Right hindlimb (tissue), 1 donor: ENCODE results near the gene KRTAP17-1.

Experiments used
- DNase-seq: peaks from one replicate; pipeline ENCODE4 v3.0.0-alpha.2; 2018

The KRTAP17-1 gene

GRCh38 chr17:41332239-41332638 lies 16.7 kb upstream of the KRTAP17-1 start:
- DNase-seq, result no peak

DNA sequence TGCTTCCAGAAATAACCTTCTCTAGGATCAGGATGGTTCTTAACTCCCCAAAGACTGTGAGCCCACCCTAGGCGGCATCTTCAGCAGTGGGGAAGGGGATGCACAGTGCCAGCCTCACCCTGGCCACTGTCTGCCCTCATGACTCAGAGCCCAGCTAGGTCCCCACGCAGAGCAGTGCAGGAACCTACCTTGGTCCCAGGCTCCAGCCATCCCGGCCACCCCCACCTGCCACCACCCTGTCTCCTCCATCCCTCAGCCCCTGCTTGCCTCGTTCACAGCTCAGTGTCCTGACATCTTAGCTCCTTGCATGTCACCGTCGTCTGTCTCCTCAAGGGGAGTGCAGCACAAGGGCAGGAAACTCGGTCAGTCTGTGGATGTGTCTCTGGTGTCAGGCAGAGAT lies 16.1 kb upstream of the KRTAP17-1 start:
- no peak for DNase-seq

- DNase-seq, result peak; percentile 44
Observed at GRCh38 chr17:41329279-41329948, 13.9 kb upstream of the KRTAP17-1 start.

DNA sequence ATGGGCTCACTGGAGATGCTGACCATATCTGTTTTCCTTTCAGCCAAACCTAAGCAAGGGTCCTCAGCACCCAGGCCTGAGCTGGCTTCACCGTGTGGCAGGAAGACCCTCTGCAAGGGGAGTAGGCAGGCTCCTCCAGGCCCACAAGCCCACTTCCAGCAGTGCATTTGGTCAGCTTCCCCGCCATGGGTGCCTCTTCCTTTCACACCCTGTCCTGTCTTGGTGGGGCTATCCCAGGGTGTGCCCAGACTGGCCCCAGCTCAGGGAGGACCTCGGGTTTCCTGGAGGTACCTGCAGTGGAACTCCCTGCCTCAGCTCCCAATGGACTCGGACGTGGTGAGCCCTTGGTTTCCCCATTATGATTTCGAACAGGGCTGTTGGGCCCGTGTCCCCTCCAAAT lies 12.7 kb upstream of the KRTAP17-1 start:
- DNase-seq, result no peak

GRCh38 chr17:41327411-41328120 lies 12.1 kb upstream of the KRTAP17-1 start:
- no peak for DNase-seq

- no peak for DNase-seq
Observed at GRCh38 chr17:41326173-41327145, 10.9 kb upstream of the KRTAP17-1 start.

- DNase-seq, result no peak
Observed at GRCh38 chr17:41325611-41326010, 10.1 kb upstream of the KRTAP17-1 start.

DNA sequence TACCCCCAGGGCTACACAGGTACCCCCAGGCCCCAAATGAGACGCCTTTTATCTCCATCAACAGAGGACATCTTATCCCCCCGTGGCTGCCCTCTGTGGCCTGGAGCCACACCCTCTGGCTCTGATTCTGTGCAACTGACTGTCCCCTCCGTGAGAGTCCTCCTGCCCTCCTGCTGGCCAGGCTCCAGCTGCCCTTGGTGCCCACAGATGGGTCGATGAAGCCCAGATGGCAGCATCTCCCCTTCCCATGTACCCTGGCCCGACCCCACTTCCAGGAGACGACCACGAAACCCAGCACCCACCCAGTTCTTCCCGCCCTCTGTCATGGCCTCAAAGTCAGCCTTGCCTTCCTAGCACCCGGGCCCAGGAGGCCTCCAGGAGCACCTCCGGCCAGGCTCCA lies 9.6 kb upstream of the KRTAP17-1 start:
- no peak for DNase-seq

DNA sequence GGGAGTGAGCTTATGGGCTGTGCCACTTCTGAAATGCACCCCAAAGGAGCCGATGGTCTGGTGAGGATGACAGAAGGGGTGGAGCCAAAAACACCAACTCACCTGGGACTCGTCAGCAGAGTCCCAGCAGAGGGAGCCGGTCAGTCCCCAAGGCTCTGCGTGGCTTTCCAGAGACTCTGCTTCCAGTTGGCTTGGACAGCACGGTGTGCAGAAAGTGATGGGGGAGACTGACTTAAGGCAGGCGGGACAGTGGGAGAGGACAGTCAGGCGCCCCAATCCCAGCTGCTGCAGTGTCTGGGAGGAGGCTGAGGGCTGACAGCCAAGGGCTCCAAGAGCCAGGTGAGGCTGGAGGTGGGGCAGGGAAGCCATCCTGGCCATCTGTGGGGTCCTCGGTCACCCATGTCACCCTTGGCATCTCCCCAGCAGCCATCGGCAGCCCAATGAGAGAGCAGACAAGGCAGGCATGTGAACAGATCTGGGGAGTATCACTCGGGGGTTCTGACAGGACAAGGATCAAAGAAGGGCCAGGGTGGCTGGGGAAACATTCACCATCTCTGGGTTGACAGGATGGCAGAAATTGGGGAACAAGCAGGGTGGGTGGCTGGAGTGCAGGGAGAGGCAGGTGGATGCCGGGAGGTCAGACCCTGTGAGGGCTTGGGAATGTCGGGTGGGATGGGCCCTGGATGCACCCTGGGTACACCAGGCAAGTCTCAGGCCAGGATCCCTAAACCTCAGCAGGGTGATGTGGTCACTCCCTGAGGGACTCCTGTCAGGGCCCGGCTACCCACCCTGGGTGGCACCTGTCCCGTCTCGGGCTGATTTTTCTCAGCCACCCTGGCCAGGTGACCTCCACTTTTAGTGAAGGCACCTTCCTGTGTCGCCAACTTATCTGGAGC lies 8.9 kb upstream of the KRTAP17-1 start:
- no peak for DNase-seq

DNA sequence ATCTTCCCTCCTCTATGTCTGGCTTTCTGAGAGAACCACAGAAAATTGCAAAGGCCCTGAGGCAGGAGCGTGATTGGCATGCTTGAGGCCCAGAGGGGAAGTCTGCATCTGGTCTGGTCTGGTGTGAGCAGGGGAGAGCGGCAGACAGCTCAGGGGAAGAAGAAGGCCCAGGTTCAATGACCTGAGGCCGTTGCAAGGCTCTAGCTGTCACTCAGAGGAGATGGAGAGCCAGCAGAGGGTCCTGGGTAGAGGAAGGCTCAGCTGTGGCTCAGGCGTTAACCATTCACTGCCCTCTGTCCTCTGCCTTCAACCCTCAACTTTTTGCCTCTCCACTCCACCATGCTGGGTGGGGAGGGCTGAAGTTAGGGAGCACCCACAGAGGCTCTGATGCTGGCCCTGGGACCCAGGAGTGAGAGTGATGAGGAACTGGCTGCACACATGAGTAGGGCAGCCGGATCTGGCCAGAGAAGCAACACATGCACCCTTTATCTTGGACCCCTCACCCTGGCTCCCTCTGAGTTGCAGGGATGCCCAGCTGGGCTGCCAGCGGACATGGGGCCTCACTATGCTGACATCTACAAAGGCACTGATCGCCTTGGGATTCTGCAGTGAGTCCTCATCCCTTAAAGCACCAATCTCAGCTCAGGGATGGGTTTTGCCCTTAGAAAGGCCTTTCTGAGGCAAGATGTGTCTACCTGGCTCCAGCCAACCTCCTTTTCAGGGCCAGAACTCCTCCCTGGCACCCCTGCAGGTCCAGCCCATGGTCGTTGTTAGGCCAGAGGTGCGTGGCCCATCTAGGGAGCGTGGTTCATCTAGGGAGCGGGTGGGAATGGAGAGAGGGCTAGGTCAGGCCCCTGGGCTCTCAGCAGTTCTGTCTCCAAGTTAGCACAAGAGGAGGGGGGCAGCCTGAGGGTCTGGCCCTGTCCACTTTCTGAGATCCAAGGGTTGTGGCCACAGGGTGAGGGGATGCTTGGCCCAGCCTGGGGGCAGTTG lies 7.7 kb upstream of the KRTAP17-1 start:
- DNase-seq, result no peak

DNA sequence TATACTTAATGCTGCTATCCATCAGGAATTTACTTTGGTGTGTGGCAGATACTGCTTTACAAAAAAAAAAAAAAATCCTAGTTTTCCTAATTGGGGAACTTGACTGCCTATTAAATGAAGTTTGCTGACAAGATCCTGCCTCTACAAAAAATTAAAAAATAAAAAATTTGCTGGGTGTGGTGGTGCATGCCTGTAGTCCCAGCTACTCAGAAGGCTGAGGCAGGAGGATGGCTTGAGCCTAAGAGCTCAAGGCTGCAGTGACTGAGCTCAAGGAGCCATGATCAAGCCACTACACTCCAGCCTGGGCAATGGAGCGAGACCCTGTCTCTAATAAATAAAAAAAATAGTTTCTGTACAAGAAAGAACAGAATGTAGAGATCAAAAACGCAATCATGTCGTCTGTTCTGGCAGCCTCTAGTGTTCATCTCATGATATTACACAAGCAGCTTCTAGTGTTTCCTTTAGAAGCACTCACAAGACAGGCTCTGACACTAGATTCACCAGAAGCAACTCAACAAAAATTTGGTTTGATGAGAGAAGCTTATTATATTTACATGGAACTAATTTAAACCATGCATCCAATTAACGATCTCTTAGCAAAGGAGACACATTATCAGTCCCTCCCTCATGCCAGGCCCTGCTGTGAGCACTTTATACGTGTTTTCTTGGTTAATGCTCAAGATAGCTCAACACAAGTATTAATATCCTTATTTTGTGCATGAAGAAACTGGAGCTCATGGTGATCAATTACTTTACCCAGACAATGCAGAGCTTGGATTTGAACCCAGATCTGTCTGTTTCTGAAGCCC lies 6.8 kb upstream of the KRTAP17-1 start:
- DNase-seq, result no peak

- DNase-seq, result no peak
Observed at GRCh38 chr17:41318231-41318630, 2.7 kb upstream of the KRTAP17-1 start.

GRCh38 chr17:41315814-41316445 lies 420 bp upstream of the KRTAP17-1 start:
- DNase-seq, result no peak

- DNase-seq, result no peak
Observed at GRCh38 chr17:41311111-41311510, 4.4 kb downstream of the KRTAP17-1 start.

- DNase-seq, result peak; percentile 33
Observed at GRCh38 chr17:41308918-41309359, 6.6 kb downstream of the KRTAP17-1 start, which contains the start of gene KRTAP16-1. TSS of gene KRTAP16-1 (minus strand) at chr17:41309309. CDS start at chr17:41309253, 56 bp downstream.

DNA sequence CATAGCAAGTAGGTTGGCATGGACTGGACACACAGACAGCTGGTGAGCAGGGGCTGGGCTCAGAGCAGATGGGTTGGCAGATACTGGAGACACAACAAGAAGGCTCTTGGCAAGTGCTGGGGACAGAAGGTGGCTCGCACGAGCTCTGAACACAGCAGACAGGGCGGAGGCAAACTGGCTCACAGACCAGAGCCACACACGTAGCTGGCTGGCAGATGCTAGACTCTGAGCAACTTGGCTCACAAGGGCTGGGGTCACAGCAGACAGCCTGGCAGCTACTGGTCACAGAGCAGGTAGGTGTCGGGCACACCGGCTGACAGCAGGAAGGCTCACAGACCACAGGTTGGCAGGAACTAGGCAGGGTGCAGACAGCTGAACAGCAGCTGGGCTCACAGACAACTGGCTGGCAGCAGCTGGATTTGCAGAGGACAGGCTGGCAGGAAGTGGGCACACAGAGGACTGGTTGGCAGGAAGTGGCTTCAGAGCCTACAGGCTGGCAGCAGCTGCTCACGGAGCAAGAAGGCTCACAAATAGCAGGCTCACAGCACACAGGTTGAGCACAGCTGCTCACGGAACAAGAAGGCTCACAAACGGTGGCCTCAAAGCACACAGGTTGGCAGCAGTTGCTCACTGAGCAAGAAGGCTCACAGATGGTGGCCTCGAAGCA lies 7.1 kb downstream of the KRTAP17-1 start:
- peak; percentile 72 for DNase-seq

DNA sequence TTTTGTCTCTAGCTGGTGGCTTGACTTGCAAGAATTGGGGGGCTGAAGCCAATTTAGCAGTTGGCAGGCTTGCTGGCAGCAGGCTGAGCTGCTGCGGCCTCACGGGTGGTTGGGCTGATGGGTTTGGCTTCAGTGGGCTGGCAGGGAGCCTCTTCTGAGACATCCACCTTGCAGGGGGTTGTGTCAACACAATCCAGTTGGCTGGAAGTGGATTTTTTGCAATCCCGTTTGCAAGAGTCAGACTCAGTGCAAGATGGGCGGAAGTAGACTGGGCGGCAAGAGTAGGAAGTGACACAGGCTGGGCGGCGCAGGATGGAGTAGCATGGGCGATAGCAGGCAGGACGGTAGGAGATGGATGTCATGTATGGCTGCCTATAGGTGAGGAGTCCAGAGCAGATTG lies 7.9 kb downstream of the KRTAP17-1 start:
- DNase-seq, result no peak

GRCh38 chr17:41304091-41304490 lies 11.4 kb downstream of the KRTAP17-1 start:
- no peak for DNase-seq

- no peak for DNase-seq
Observed at GRCh38 chr17:41302981-41303380, 12.5 kb downstream of the KRTAP17-1 start.
